Measurements from ENCODE around the gene SNRK. TPM values are rescaled to one million over a fixed set of nuclear protein-coding genes. Genes with fewer than 3 reads are reported as not detected.

SNRK gene
- total and polyA plus RNA-seq, 9 of the 15 experiments (the other 6 are each of a cell fraction or from before 2014, with no cell fraction given), result 1.7 to 12.3 (median 7.3) TPM

DNA sequence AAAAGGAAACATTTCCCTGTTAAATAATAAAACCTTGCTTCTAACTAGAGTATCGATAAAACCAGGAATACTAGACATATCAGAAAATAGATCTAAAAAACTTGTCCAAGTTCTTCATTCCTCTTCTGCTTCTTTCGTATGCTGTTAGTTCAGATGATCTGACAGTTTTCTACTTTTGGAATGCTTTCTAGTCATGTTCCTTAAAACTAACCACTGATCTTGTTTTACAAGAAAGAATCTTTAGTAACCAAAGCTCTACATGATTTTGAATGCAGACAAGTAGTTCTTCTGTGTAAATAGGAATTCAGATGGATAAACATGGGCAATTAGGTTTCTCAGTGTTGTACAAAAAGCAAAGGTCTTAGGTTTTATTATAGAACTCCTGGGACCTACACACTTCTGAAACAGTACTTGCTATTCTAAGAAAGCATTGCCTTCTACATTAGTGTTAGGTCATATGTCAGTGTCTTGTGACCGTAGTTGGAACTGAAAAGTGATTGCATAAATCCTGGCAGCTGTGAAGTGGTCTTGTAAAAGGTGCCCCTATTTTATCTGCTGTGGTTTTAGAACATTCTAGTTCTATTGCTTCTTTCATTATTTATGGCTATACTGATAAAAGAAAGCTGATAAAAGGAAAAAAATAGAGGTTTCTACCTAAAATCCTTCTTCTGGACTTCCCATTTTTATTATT is 40.7 kb downstream of the SNRK start:
- Histone ChIP-seq H4K20me1 (replicated peaks; ENCODE audit: control insufficient read depth, insufficient read depth, low read length) (no peaks in the 10 kb centered on the region), H3K9me3 (replicated peaks; ENCODE audit: control insufficient read depth, insufficient read depth, low read depth, low read length) (no peaks in the 10 kb centered on the region), H3K27me3 (ENCODE audit: control insufficient read depth in 2 of 2, insufficient read depth in 2 of 2, low read length in 2 of 2) (no peaks in the 10 kb centered on the region; a peak in 1 of 5 replicates), H3K4me2 (ENCODE audit: insufficient read depth, low read length) (no peak overlapping the region), H3K4me3 (no peak overlapping the region), H2AFZ (ENCODE audit: low read depth, low read length) (no peak overlapping the region), H3K4me1 (replicated peaks in 1 of 2; ENCODE audit: control insufficient read depth in 2 of 2, insufficient read depth in 2 of 2, low read length in 2 of 2) (no peaks in the 10 kb centered on the region; a peak in 1 of 5 replicates), H3K36me3 (ENCODE audit: control insufficient read depth, insufficient read depth, low read length) (no peaks in the 10 kb centered on the region), H3K27ac (ENCODE audit: extremely low read depth, low read depth, low read length) (no peak overlapping the region), H3K9ac (ENCODE audit: insufficient read depth in 1 of 2, low read depth in 2 of 2, low read length in 2 of 2) (no peak overlapping the region), H3K9me1 (ENCODE audit: control insufficient read depth, insufficient read depth, low read length) (no peaks in the 10 kb centered on the region), H3K79me2 (ENCODE audit: control insufficient read depth, insufficient read depth, low read length) (peaks cover 7% of the 10 kb centered on the region; the same call in 1 of the 3 replicates)
- ChIA-PET CTCF (ENCODE audit: low intra/inter-chr PET ratio) (no interaction called here), POLR2A (interaction anchor here (1.1 to 1.5 kb wide), 2 partner anchors 9 to 419 kb away, joined by 3 read pairs; no protein-coding TSS in a partner anchor)
- intact Hi-C loops (cut with micrococcal nuclease), result no loop called here
- in situ Hi-C loops (cut with MboI), result no loop called here
- WGBS (ENCODE audit: insufficient coverage, low coverage, missing lambda C conversion rate), result 49% methylated on average over 3 of the region's 3 CpGs
- no peak; the same call in 2 of the 3 replicates for ATAC-seq
- FAIRE-seq, result no peak
- no peak for DNase-seq (ENCODE audit: extremely low read depth in 1 of 4, low spot score in 3 of 4)
- BruUV-seq (replicated peaks), result no TSS peak
- TF ChIP-seq RBM14 (IDR thresholded peaks at IDR 0.05; ENCODE audit: borderline replicate concordance, insufficient read depth, low read depth, low read length) (no peak), ZNF766 (CRISPR knock-in tag; conservative IDR thresholded peaks at IDR 0.05) (peak; percentile 98), NR2F6 (CRISPR knock-in tag; IDR thresholded peaks at IDR 0.05) (no peak), MAFK (IDR thresholded peaks at IDR 0.05; ENCODE audit: low read length) (no peak), SMARCB1 (IDR thresholded peaks at IDR 0.05; ENCODE audit: insufficient read length, low read depth) (no peak), MEIS2 (IDR thresholded peaks at IDR 0.05; ENCODE audit: partially characterized antibody) (peak; percentile 80), NFRKB (IDR thresholded peaks at IDR 0.05; ENCODE audit: low read depth) (no peak), ZKSCAN3 (CRISPR knock-in tag; IDR thresholded peaks at IDR 0.05) (no peak), ZNF124 (CRISPR knock-in tag; IDR thresholded peaks at IDR 0.05) (no peak), MITF (IDR thresholded peaks at IDR 0.05) (peak; percentile 20; the same call in 1 of the 2 replicates), RCOR1 (IDR thresholded peaks at IDR 0.05; ENCODE audit: borderline replicate concordance in 1 of 2, low read depth in 2 of 2, low read length in 2 of 2) (peak in 1 of 2 experiments; percentile 74; a peak in 2 of 4 replicates), KDM1A (IDR thresholded peaks at IDR 0.05) (peak in 1 of 2 experiments; percentile 39; a peak in 1 of 4 replicates), SMAD1 (IDR thresholded peaks at IDR 0.05; ENCODE audit: low read depth, low read length, partially characterized antibody) (no peak), TEAD1 (CRISPR knock-in tag; IDR thresholded peaks at IDR 0.05) (peak in 1 of 2 experiments; percentile 70; a peak in 1 of 4 replicates)
- TF ChIP-seq, protein P1, sequence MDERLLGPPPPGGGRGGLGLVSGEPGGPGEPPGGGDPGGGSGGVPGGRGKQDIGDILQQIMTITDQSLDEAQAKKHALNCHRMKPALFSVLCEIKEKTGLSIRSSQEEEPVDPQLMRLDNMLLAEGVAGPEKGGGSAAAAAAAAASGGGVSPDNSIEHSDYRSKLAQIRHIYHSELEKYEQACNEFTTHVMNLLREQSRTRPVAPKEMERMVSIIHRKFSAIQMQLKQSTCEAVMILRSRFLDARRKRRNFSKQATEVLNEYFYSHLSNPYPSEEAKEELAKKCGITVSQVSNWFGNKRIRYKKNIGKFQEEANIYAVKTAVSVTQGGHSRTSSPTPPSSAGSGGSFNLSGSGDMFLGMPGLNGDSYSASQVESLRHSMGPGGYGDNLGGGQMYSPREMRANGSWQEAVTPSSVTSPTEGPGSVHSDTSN (CRISPR knock-in tag; IDR thresholded peaks at IDR 0.05; ENCODE audit: low read depth), result no peak
- TF ChIP-seq, protein P1 (tag; conservative IDR thresholded peaks at IDR 0.05; ENCODE audit: low read depth), result peak; percentile 77
- TF ChIP-seq, protein P2, sequence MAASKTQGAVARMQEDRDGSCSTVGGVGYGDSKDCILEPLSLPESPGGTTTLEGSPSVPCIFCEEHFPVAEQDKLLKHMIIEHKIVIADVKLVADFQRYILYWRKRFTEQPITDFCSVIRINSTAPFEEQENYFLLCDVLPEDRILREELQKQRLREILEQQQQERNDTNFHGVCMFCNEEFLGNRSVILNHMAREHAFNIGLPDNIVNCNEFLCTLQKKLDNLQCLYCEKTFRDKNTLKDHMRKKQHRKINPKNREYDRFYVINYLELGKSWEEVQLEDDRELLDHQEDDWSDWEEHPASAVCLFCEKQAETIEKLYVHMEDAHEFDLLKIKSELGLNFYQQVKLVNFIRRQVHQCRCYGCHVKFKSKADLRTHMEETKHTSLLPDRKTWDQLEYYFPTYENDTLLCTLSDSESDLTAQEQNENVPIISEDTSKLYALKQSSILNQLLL (CRISPR knock-in tag; IDR thresholded peaks at IDR 0.05; ENCODE audit: borderline replicate concordance), result no peak

All from K562 (cell line).